OCI-LY1 (cell line): ENCODE measurements around the gene UBE2G2.

Experiments used
- H2AFZ ChIP-seq: fragments of 200-600 bp; sonication (generic), shearing (Covaris generic); 2 replicates; pipeline ENCODE4 v1.6.0; 2014; ENCODE audit warnings: antibody characterized with exemption, mild to moderate bottlenecking, low read length
- H3F3A ChIP-seq: fragments of 200-600 bp; sonication (generic), shearing (Covaris generic); 2 replicates; pipeline ENCODE4 v1.6.0; 2014; ENCODE audit warnings: mild to moderate bottlenecking, antibody characterized with exemption, low read length, moderate library complexity; ENCODE audit not compliant: insufficient read depth
- H3K27ac ChIP-seq: fragments of 200-600 bp; sonication (generic); 2 replicates; pipeline ENCODE4 v1.5.1; 2014; ENCODE audit warnings: low read length, mixed run types, mild to moderate bottlenecking, low read depth; ENCODE audit not compliant: poor library complexity, severe bottlenecking
- H3K27me3 ChIP-seq: fragments of 200-600 bp; sonication (generic); 2 replicates; pipeline ENCODE4 v1.6.0; 2014; ENCODE audit warnings: antibody characterized with exemption, mild to moderate bottlenecking, low read length, moderate library complexity; ENCODE audit not compliant: insufficient read depth
- H3K36me3 ChIP-seq: fragments of 200-600 bp; sonication (generic); 2 replicates; pipeline ENCODE4 v1.6.1; 2014; ENCODE audit warnings: mild to moderate bottlenecking, antibody characterized with exemption, low read length, moderate library complexity, mixed read lengths; ENCODE audit not compliant: insufficient read depth
- H3K4me1 ChIP-seq: fragments of 200-600 bp; sonication (generic); 2 replicates; pipeline ENCODE4 v1.5.1; 2014; ENCODE audit warnings: mild to moderate bottlenecking, low read length, moderate library complexity; ENCODE audit not compliant: insufficient read depth, severe bottlenecking
- H3K4me2 ChIP-seq: fragments of 200-600 bp; sonication (generic), shearing (Covaris generic); 2 replicates; pipeline ENCODE4 v1.6.1; 2014; ENCODE audit warnings: low read length
- H3K4me3 ChIP-seq: fragments of 200-600 bp; sonication (generic); 2 replicates; pipeline ENCODE4 v1.5.1; 2014; ENCODE audit warnings: low read length, low read depth, mild to moderate bottlenecking, mixed read lengths; ENCODE audit not compliant: poor library complexity, severe bottlenecking
- H3K79me2 ChIP-seq: fragments of 200-600 bp; shearing (Covaris generic); 2 replicates; pipeline ENCODE4 v1.6.1; 2016; ENCODE audit warnings: mixed run types, low read length, mixed read lengths; ENCODE audit not compliant: insufficient read depth
- H3K9ac ChIP-seq: fragments of 200-600 bp; sonication (generic), shearing (Covaris generic); 2 replicates; pipeline ENCODE4 v1.6.1; 2014; ENCODE audit warnings: mild to moderate bottlenecking, low read length, mixed read lengths
- H3K9me2 ChIP-seq: fragments of 200-600 bp; sonication (generic), shearing (Covaris generic); 2 replicates; pipeline ENCODE4 v1.6.1; 2014; ENCODE audit warnings: low read depth, mild to moderate bottlenecking, low read length, mixed read lengths
- H3K9me3 ChIP-seq: fragments of 200-600 bp; shearing (Covaris generic); 2 replicates; pipeline ENCODE4 v1.6.1; 2014; ENCODE audit warnings: low read length, mixed read lengths
- H4K20me1 ChIP-seq: fragments of 200-600 bp; sonication (generic), shearing (Covaris generic); 2 replicates; pipeline ENCODE4 v1.6.0; 2016; ENCODE audit warnings: mild to moderate bottlenecking, low read length; ENCODE audit not compliant: insufficient read depth
- EZH2 ChIP-seq: fragments of 200-600 bp; sonication (generic), shearing (Covaris generic); IDR thresholded peaks from 2 replicates; pipeline ENCODE4 v1.8.0; 2017; ENCODE audit warnings: borderline replicate concordance, mixed run types, mild to moderate bottlenecking, antibody characterized with exemption, low read length, moderate library complexity, mixed read lengths
- TF ChIP-seq, protein P1 (sequence below): fragments of 200-600 bp; sonication (generic), shearing (Covaris generic); IDR thresholded peaks from 2 replicates; pipeline ENCODE4 v1.5.1; 2017; ENCODE audit warnings: mild to moderate bottlenecking, antibody characterized with exemption, low read length, moderate library complexity, mixed read lengths

The UBE2G2 gene

GRCh38 chr21:44795342-44795741 is 6.3 kb downstream of the UBE2G2 start:
- Histone ChIP-seq H4K20me1 (no peaks in the 10 kb centered on the region), H3K27me3 (no peaks in the 10 kb centered on the region), H3K79me2 (peaks cover 98% of the 10 kb centered on the region), H3K9me3 (no peaks in the 10 kb centered on the region), H3K9ac (no peak overlapping the region), H3K4me3 (no peak overlapping the region), H3K36me3 (peaks cover 62% of the 10 kb centered on the region), H3K27ac (no peak overlapping the region), H3F3A (no peaks in the 10 kb centered on the region), H3K4me2 (no peak overlapping the region), H3K9me2 (no peaks in the 10 kb centered on the region), H2AFZ (no peak overlapping the region), H3K4me1 (peaks cover 35% of the 10 kb centered on the region)
- TF ChIP-seq EZH2 = no peak
- TF ChIP-seq, protein P1, sequence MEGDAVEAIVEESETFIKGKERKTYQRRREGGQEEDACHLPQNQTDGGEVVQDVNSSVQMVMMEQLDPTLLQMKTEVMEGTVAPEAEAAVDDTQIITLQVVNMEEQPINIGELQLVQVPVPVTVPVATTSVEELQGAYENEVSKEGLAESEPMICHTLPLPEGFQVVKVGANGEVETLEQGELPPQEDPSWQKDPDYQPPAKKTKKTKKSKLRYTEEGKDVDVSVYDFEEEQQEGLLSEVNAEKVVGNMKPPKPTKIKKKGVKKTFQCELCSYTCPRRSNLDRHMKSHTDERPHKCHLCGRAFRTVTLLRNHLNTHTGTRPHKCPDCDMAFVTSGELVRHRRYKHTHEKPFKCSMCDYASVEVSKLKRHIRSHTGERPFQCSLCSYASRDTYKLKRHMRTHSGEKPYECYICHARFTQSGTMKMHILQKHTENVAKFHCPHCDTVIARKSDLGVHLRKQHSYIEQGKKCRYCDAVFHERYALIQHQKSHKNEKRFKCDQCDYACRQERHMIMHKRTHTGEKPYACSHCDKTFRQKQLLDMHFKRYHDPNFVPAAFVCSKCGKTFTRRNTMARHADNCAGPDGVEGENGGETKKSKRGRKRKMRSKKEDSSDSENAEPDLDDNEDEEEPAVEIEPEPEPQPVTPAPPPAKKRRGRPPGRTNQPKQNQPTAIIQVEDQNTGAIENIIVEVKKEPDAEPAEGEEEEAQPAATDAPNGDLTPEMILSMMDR = no peak

GRCh38 chr21:44793592-44794374 is 7.8 kb downstream of the UBE2G2 start:
- Histone ChIP-seq H3K27me3 (no peaks in the 10 kb centered on the region), H3K4me3 (no peak overlapping the region), H3K9ac (no peak overlapping the region), H3K9me3 (no peaks in the 10 kb centered on the region), H3K36me3 (peaks cover 65% of the 10 kb centered on the region), H2AFZ (no peak overlapping the region), H3K4me1 (peaks cover 28% of the 10 kb centered on the region), H3K4me2 (no peak overlapping the region), H3K9me2 (no peaks in the 10 kb centered on the region), H3K79me2 (peaks cover 96% of the 10 kb centered on the region), H3F3A (no peaks in the 10 kb centered on the region), H3K27ac (no peak overlapping the region), H4K20me1 (no peaks in the 10 kb centered on the region)
- no peak for TF ChIP-seq EZH2
- TF ChIP-seq, protein P1 = no peak

- peaks cover 28% of the 10 kb centered on the region for H3K4me1 ChIP-seq
- TF ChIP-seq, protein P1 = peak; percentile 77
- TF ChIP-seq EZH2 = no peak
These were observed 8.7 kb downstream of the UBE2G2 start for GRCh38 chr21:44792702-44793591.

More at GRCh38 chr21:44792702-44793591, 8.7 kb downstream of the UBE2G2 start:
- no peaks in the 10 kb centered on the region for H3K27me3 ChIP-seq
- H4K20me1 ChIP-seq = no peaks in the 10 kb centered on the region; the same call in 1 of the 2 replicates
- H3K27ac ChIP-seq = no peak overlapping the region
- H3K9ac ChIP-seq = peak overlapping the region; percentile 15; the same call in 1 of the 2 replicates
- no peaks in the 10 kb centered on the region for H3K9me3 ChIP-seq
- H3K4me3 ChIP-seq = no peak overlapping the region
- peaks cover 58% of the 10 kb centered on the region for H3K36me3 ChIP-seq
- H2AFZ ChIP-seq = no peak overlapping the region
- H3K79me2 ChIP-seq = peaks cover 95% of the 10 kb centered on the region
- no peaks in the 10 kb centered on the region for H3K9me2 ChIP-seq
- no peak overlapping the region for H3K4me2 ChIP-seq
- H3F3A ChIP-seq = no peaks in the 10 kb centered on the region
